ENCODE results near the gene CPLX3. TPM values are rescaled to one million over a fixed set of nuclear protein-coding genes. Genes with fewer than 3 reads are reported as not detected.

The CPLX3 gene
- total RNA-seq, 1 experiment from 2014 or later: not detected

- no peak overlapping the region for H4K5ac ChIP-seq (ENCODE audit: insufficient read length, low read depth, low read length)
- H3K23me2 ChIP-seq (ENCODE audit: insufficient read length, low read depth, low read length, poor library complexity, severe bottlenecking): no peaks in the 10 kb centered on the region
- no peaks in the 10 kb centered on the region for H4K20me1 ChIP-seq (ENCODE audit: control insufficient read depth, insufficient read depth, insufficient read length)
- Mint-ChIP-seq H3K27ac (no peak overlapping the region), H3K27me3 (ENCODE audit: low read depth) (peaks cover 68% of the 10 kb centered on the region), H3K36me3 (ENCODE audit: insufficient read depth in 1 of 3, low read depth in 3 of 3) (no peaks in the 10 kb centered on the region), H3K4me3 (no peak overlapping the region), H3K4me1 (peaks cover 4 to 29% of the 10 kb centered on the region in 2 experiments; a peak in 3 of 4 replicates), H3K9me3 (no peaks in the 10 kb centered on the region)
- no peak for TF ChIP-seq CTCF (conservative IDR thresholded peaks at IDR 0.05)
- H2AFZ ChIP-seq (ENCODE audit: low read length): no peak overlapping the region
- H4K91ac ChIP-seq (ENCODE audit: insufficient read length, low read depth, low read length): no peak overlapping the region
- no peak overlapping the region for H2BK5ac ChIP-seq (ENCODE audit: insufficient read length, low read length)
- no peak overlapping the region for H4K8ac ChIP-seq (replicated peaks; ENCODE audit: insufficient read length, low read depth, low read length)
- H3K79me1 ChIP-seq (ENCODE audit: insufficient read depth, low read depth, low read length, poor library complexity, severe bottlenecking): no peaks in the 10 kb centered on the region
- no peak overlapping the region for H3T11ph ChIP-seq (ENCODE audit: low read length)
- H3K56ac ChIP-seq (ENCODE audit: insufficient read length, low read depth, low read length): no peak overlapping the region
- no peaks in the 10 kb centered on the region for H3K9me3 ChIP-seq (ENCODE audit: control insufficient read depth, low read depth, low read length)
- no peak overlapping the region for H3K4me2 ChIP-seq (ENCODE audit: insufficient read depth, insufficient read length, low read length)
- no peak overlapping the region for H2BK20ac ChIP-seq (ENCODE audit: low read depth, low read length, poor library complexity, severe bottlenecking)
- no peak overlapping the region for H3K18ac ChIP-seq (ENCODE audit: insufficient read length, low read depth, low read length)
- H2BK12ac ChIP-seq (ENCODE audit: insufficient read length, low read depth, low read length): no peak overlapping the region
- no peak overlapping the region for H2BK120ac ChIP-seq (ENCODE audit: low read depth, low read length, poor library complexity, severe bottlenecking)
- no peak overlapping the region for H3K14ac ChIP-seq (ENCODE audit: insufficient read depth, low read length)
- H3K27me3 ChIP-seq (ENCODE audit: insufficient read depth, low read length): peaks cover 10% of the 10 kb centered on the region; the same call in 1 of the 2 replicates
- no peak for DNase-seq
- no peak overlapping the region for H3K27ac ChIP-seq (ENCODE audit: insufficient read length, low read depth, low read length)
- no peak overlapping the region for H2AK5ac ChIP-seq (ENCODE audit: insufficient read length, low read length)
- no peaks in the 10 kb centered on the region for H3K4me1 ChIP-seq (ENCODE audit: insufficient read depth, low read length)
- WGBS (ENCODE audit: extremely low coverage, insufficient read length, low lambda C conversion rate): no CpG with 5 or more reads among the region's 5 CpGs
- H3K79me2 ChIP-seq (ENCODE audit: insufficient read depth, low read length): no peaks in the 10 kb centered on the region
- no peak overlapping the region for H3K9ac ChIP-seq (ENCODE audit: extremely low read depth, insufficient read length, low read length)
- no peak overlapping the region for H2BK15ac ChIP-seq (ENCODE audit: low read depth, low read length)
- no peak overlapping the region for H3K4ac ChIP-seq (ENCODE audit: low read depth, low read length)
- no peak overlapping the region for H3K23ac ChIP-seq (ENCODE audit: insufficient read length, low read depth, low read length)
Observed at GRCh38 chr15:74827614-74828013, 1.2 kb downstream of the CPLX3 start.

Measured in H9 (cell line).